ENCODE results near the gene RAB9A.
"Not testable (repeated sequence)": the region's sequence is repeated elsewhere in the genome, so short reads cannot be mapped to it uniquely, and the experiment has no call there.

RAB9A gene

GRCh38 chrX:13688958-13689740 is at the start of gene RAB9A:
RAB9A (plus strand) TSS chrX:13689128; CDS start chrX:13708747, 19,619 bp downstream.
- in situ Hi-C loops (cut with HindIII; ENCODE audit: low sequenced_read_pairs): no loop called here

GRCh38 chrX:13641684-13642083 is 47.2 kb upstream of the RAB9A start:
- in situ Hi-C loops (cut with HindIII; ENCODE audit: low sequenced_read_pairs): not testable (repeated sequence)

- in situ Hi-C loops (cut with HindIII; ENCODE audit: low sequenced_read_pairs): no loop called here
Measured at GRCh38 chrX:13645464-13646153, 43.3 kb upstream of the RAB9A start.

DNA sequence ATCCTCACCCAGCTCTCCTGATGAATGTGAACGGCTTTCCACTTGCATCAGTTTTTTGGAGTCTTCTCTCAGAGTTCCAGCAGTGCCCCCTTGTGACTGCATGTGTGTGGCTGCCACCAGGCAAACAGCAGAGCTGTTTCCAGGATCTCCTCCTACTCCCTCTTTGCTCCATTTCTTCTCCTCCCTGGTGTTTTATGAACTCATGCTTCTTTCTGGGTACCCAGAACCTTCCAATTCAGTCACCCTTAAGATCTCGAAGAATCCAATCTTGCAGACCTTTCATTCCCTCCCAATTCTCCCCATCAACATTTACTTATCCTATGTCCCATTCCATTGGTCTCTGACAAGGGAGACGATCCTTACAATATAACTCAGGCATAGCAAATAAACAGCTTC is 42.8 kb upstream of the RAB9A start:
- in situ Hi-C loops (cut with HindIII; ENCODE audit: low sequenced_read_pairs): no loop called here

GRCh38 chrX:13647709-13648212 is 41.2 kb upstream of the RAB9A start:
- in situ Hi-C loops (cut with HindIII; ENCODE audit: low sequenced_read_pairs): no loop called here

- in situ Hi-C loops (cut with HindIII; ENCODE audit: low sequenced_read_pairs): not testable (repeated sequence)
Measured at GRCh38 chrX:13648336-13648735, 40.6 kb upstream of the RAB9A start.

GRCh38 chrX:13649838-13650237 is 39.1 kb upstream of the RAB9A start:
- in situ Hi-C loops (cut with HindIII; ENCODE audit: low sequenced_read_pairs): no loop called here

DNA sequence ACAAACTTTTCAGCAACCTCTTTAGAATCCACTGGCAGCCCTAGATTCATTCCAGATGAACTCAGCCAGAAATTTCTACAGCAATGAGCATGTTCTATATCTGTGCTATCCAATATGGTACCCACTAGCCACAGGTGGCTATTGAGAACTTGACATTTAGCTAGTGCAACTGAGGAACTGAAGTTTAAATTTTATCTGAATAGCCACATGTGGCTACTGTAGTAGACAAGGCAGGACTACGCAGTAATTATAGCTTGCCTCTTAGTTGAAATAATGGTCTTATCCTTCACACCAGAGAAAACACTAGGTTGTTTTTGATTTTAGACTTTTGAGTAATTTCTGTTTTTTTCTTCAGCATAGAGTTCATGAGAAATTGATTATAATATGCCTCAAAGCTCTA is 38.6 kb upstream of the RAB9A start:
- in situ Hi-C loops (cut with HindIII; ENCODE audit: low sequenced_read_pairs): no loop called here

GRCh38 chrX:13651150-13651549 is 37.8 kb upstream of the RAB9A start:
- in situ Hi-C loops (cut with HindIII; ENCODE audit: low sequenced_read_pairs): no loop called here

DNA sequence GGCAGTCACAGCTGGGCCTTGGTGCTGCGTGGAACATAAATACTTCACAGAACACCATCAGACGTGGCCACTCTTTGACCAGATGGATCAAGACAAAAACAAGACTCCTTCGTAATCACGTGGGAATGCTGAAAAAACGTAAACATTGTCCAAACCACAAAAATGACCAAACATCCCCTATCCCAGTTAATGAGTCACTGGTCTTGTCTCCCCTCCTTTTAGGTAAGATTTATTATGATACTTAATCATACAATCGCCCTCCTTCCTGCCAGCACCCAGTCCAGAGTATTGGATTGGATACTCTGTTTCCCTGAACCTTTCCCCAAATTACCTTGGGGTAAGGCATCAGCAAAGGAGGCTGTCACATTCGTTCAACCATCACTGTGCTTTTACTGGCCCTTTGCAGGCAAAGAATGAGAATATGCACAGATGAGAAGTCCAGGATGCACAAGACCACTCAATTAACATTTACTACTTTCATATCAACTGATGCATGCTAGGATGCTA is 36.6 kb upstream of the RAB9A start:
- in situ Hi-C loops (cut with HindIII; ENCODE audit: low sequenced_read_pairs): no loop called here

- in situ Hi-C loops (cut with HindIII; ENCODE audit: low sequenced_read_pairs): no loop called here
Measured at GRCh38 chrX:13652850-13653693, 35.9 kb upstream of the RAB9A start, which contains the start of gene TCEANC. TCEANC (plus strand) TSS chrX:13653141; CDS start chrX:13662509, 9,368 bp downstream.

DNA sequence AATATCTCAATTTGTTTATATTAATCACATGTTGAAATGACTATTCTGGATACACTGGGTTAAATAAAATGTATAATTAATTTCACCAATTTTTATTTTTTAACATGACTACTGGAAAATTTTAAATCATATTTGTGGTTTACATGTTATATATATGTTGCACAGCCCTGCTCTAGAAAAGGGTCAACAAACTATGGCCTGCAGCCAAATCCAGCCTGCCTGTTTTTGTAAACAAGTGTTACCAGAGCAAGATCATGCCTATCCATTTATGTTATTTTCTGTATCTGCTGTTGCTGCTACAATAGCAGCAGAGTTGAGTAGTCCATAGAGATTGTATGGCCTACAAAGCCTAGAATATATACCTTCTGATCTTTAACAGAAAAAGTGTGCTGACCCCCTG is 34.8 kb upstream of the RAB9A start:
- in situ Hi-C loops (cut with HindIII; ENCODE audit: low sequenced_read_pairs): no loop called here

GRCh38 chrX:13655674-13656073 is 33.3 kb upstream of the RAB9A start:
- in situ Hi-C loops (cut with HindIII; ENCODE audit: low sequenced_read_pairs): no loop called here

GRCh38 chrX:13658602-13659001 is 30.3 kb upstream of the RAB9A start:
- in situ Hi-C loops (cut with HindIII; ENCODE audit: low sequenced_read_pairs): no loop called here

GRCh38 chrX:13659063-13659462 is 29.9 kb upstream of the RAB9A start:
- in situ Hi-C loops (cut with HindIII; ENCODE audit: low sequenced_read_pairs): no loop called here

DNA sequence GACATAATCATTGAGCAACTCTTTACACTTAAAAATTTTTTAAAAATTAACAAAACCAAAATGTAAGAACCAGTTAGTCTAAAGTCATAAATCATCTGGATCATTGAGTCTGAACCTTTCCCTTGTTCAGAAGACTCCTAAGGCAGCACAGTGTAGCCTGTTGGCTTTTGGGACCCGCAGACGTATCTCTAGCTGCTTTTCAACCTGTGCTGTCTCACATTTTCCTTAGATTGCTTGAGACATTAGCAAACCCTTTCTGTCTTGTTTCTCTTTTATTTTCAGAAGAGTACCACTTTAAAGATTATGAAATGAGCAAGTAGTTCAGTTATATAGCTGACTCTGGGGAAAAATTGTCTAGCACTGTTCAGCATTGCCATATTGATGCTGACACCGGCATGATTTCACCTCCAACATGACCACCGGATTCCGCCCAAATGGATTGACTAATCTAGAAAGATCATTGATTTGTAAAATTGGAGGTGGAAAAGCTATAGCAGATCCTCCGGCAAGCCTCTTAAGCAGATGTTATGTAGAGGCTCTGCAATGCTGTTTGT is 27.1 kb upstream of the RAB9A start:
- in situ Hi-C loops (cut with HindIII; ENCODE audit: low sequenced_read_pairs): no loop called here

DNA sequence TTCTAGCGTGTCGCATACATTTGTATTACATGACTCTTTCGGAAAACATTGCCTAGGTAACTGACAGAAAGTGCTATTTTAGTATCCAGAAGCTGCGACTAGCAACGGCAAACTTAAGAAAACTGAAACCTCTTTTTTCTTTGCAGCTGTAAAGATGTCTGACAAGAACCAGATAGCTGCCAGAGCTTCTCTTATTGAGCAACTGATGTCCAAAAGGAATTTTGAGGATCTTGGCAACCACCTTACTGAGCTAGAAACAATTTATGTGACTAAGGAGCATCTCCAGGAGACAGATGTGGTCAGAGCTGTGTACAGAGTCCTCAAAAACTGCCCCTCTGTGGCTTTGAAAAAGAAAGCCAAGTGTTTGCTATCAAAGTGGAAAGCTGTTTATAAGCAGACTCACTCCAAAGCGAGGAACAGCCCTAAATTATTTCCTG is 26.6 kb upstream of the RAB9A start:
- in situ Hi-C loops (cut with HindIII; ENCODE audit: low sequenced_read_pairs): no loop called here

DNA sequence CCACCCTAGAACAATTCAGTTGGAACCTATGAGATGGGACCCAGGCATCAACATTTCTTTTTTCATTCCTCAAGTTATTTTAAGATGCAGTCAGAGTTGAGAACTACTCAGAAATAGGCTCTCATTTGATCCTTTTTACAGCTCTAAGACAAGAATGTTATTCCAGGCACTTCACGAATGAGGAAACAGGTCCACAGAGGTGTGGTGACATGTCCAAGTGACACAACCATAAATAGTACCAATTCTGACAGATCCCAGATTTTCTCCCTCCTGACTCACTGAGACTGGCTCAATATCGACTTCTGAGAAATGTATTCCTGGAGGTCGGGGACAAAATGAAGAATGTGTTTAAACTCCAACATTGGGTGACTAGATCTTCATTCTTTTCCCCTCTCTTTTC is 24.9 kb upstream of the RAB9A start:
- in situ Hi-C loops (cut with HindIII; ENCODE audit: low sequenced_read_pairs): no loop called here

DNA sequence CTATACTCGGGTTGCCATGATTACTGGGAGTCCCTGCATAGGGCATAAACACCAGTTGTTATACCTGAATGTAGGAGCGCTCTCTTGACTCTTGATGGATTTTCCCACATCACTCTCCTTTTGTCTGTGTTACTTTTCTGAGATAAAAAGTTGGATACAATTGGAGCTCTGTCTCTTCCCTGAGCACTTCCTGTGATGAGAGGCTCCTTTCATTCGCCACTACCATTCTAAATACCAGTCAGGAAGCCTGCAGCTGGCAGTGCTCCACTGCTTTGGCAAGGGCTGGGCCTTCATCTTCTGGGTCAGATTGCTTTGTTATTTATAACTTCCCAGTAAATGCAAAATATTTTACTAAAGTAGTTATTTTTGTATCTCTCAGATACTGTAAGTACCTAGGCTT is 22.1 kb upstream of the RAB9A start:
- in situ Hi-C loops (cut with HindIII; ENCODE audit: low sequenced_read_pairs): no loop called here

GRCh38 chrX:13667919-13668318 is 21.0 kb upstream of the RAB9A start:
- in situ Hi-C loops (cut with HindIII; ENCODE audit: low sequenced_read_pairs): no loop called here

Data from DLD1 (cell line).